ENCODE results near the gene RSPH6A.
A peak's percentile ranks its signal among the peaks of the same experiment; 100 is the strongest.

Gene RSPH6A

GRCh38 chr19:45817010-45817724 is 2.1 kb upstream of the RSPH6A start:
- Histone ChIP-seq H3K27me3 (ENCODE audit: control insufficient read depth in 1 of 2, insufficient read depth in 2 of 2, low read length in 2 of 2) (peaks cover 9 to 16% of the 10 kb centered on the region in 2 donors), H3K4me3 (ENCODE audit: low read length in 2 of 2) (no peak overlapping the region), H3K9ac (ENCODE audit: low read length in 2 of 2) (no peak overlapping the region), H3K9me3 (ENCODE audit: control insufficient read depth in 2 of 2, low read length in 2 of 2) (no peaks in the 10 kb centered on the region), H3K4me1 (ENCODE audit: control insufficient read depth, insufficient read depth, low read length) (peaks cover 7% of the 10 kb centered on the region), H3K27ac (ENCODE audit: low read length) (no peak overlapping the region), H3K36me3 (ENCODE audit: control insufficient read depth in 2 of 2, insufficient read depth in 2 of 2, low read length in 2 of 2) (peaks cover 8 to 12% of the 10 kb centered on the region in 2 donors)

- no peak overlapping the region for H3K27ac ChIP-seq (ENCODE audit: low read length)
- peaks cover 8 to 9% of the 10 kb centered on the region in 2 donors for H3K36me3 ChIP-seq (ENCODE audit: control insufficient read depth in 2 of 2, insufficient read depth in 2 of 2, low read length in 2 of 2)
- H3K4me1 ChIP-seq (ENCODE audit: control insufficient read depth, insufficient read depth, low read length): peaks cover 7% of the 10 kb centered on the region
- H3K4me3 ChIP-seq (ENCODE audit: low read length in 2 of 2): no peak overlapping the region
- H3K9me3 ChIP-seq (ENCODE audit: control insufficient read depth in 2 of 2, low read length in 2 of 2): no peaks in the 10 kb centered on the region
- peaks cover 9 to 16% of the 10 kb centered on the region in 2 donors for H3K27me3 ChIP-seq (ENCODE audit: control insufficient read depth in 1 of 2, insufficient read depth in 2 of 2, low read length in 2 of 2)
- no peak overlapping the region for H3K9ac ChIP-seq (ENCODE audit: low read length in 2 of 2)
Observed at GRCh38 chr19:45816236-45817009, 1.3 kb upstream of the RSPH6A start.

- Histone ChIP-seq H3K9me3 (ENCODE audit: control insufficient read depth in 2 of 2, low read length in 2 of 2) (no peaks in the 10 kb centered on the region), H3K27ac (ENCODE audit: low read length) (no peak overlapping the region), H3K27me3 (ENCODE audit: control insufficient read depth in 1 of 2, insufficient read depth in 2 of 2, low read length in 2 of 2) (peaks cover 9 to 16% of the 10 kb centered on the region in 2 donors), H3K4me1 (ENCODE audit: control insufficient read depth, insufficient read depth, low read length) (peaks cover 7% of the 10 kb centered on the region), H3K9ac (ENCODE audit: low read length in 2 of 2) (no peak overlapping the region), H3K4me3 (ENCODE audit: low read length in 2 of 2) (peak overlapping the region in 1 of 2 donors; percentile 49), H3K36me3 (ENCODE audit: control insufficient read depth in 2 of 2, insufficient read depth in 2 of 2, low read length in 2 of 2) (peaks cover 5 to 6% of the 10 kb centered on the region in 2 donors)
Observed at GRCh38 chr19:45815481-45816216, 541 bp upstream of the RSPH6A start.

GRCh38 chr19:45814166-45814780 is 835 bp downstream of the RSPH6A start:
- Histone ChIP-seq H3K27ac (ENCODE audit: low read length) (no peak overlapping the region), H3K9me3 (ENCODE audit: control insufficient read depth in 2 of 2, low read length in 2 of 2) (no peaks in the 10 kb centered on the region), H3K27me3 (ENCODE audit: control insufficient read depth in 1 of 2, insufficient read depth in 2 of 2, low read length in 2 of 2) (peaks cover 9 to 16% of the 10 kb centered on the region in 2 donors), H3K4me1 (ENCODE audit: control insufficient read depth, insufficient read depth, low read length) (peaks cover 7% of the 10 kb centered on the region), H3K9ac (ENCODE audit: low read length in 2 of 2) (no peak overlapping the region), H3K4me3 (ENCODE audit: low read length in 2 of 2) (no peak overlapping the region), H3K36me3 (ENCODE audit: control insufficient read depth in 2 of 2, insufficient read depth in 2 of 2, low read length in 2 of 2) (no peaks in the 10 kb centered on the region)

GRCh38 chr19:45812297-45812696 is 2.8 kb downstream of the RSPH6A start:
- no peak overlapping the region for H3K9ac ChIP-seq (ENCODE audit: low read length in 2 of 2)
- peaks cover 9 to 16% of the 10 kb centered on the region in 2 donors for H3K27me3 ChIP-seq (ENCODE audit: control insufficient read depth in 1 of 2, insufficient read depth in 2 of 2, low read length in 2 of 2)
- H3K36me3 ChIP-seq (ENCODE audit: control insufficient read depth in 2 of 2, insufficient read depth in 2 of 2, low read length in 2 of 2): no peaks in the 10 kb centered on the region
- no peak overlapping the region for H3K27ac ChIP-seq (ENCODE audit: low read length)
- H3K4me3 ChIP-seq (ENCODE audit: low read length in 2 of 2): no peak overlapping the region
- peaks cover 3% of the 10 kb centered on the region for H3K4me1 ChIP-seq (ENCODE audit: control insufficient read depth, insufficient read depth, low read length)
- H3K9me3 ChIP-seq (ENCODE audit: control insufficient read depth in 2 of 2, low read length in 2 of 2): no peaks in the 10 kb centered on the region

- Histone ChIP-seq H3K27ac (ENCODE audit: low read length) (no peak overlapping the region), H3K4me3 (ENCODE audit: low read length in 2 of 2) (no peak overlapping the region), H3K9ac (ENCODE audit: low read length in 2 of 2) (no peak overlapping the region), H3K36me3 (ENCODE audit: control insufficient read depth in 2 of 2, insufficient read depth in 2 of 2, low read length in 2 of 2) (no peaks in the 10 kb centered on the region), H3K27me3 (ENCODE audit: control insufficient read depth in 1 of 2, insufficient read depth in 2 of 2, low read length in 2 of 2) (peaks cover 6 to 9% of the 10 kb centered on the region in 2 donors), H3K4me1 (ENCODE audit: control insufficient read depth, insufficient read depth, low read length) (no peaks in the 10 kb centered on the region), H3K9me3 (ENCODE audit: control insufficient read depth in 2 of 2, low read length in 2 of 2) (no peaks in the 10 kb centered on the region)
Observed at GRCh38 chr19:45809643-45810159, 5.4 kb downstream of the RSPH6A start.

- Histone ChIP-seq H3K27ac (ENCODE audit: low read length) (no peak overlapping the region), H3K4me3 (ENCODE audit: low read length in 2 of 2) (no peak overlapping the region), H3K36me3 (ENCODE audit: control insufficient read depth in 2 of 2, insufficient read depth in 2 of 2, low read length in 2 of 2) (no peaks in the 10 kb centered on the region), H3K9me3 (ENCODE audit: control insufficient read depth in 2 of 2, low read length in 2 of 2) (no peaks in the 10 kb centered on the region), H3K27me3 (ENCODE audit: control insufficient read depth in 1 of 2, insufficient read depth in 2 of 2, low read length in 2 of 2) (peaks cover 0 to 3% of the 10 kb centered on the region in 2 donors), H3K9ac (ENCODE audit: low read length in 2 of 2) (no peak overlapping the region), H3K4me1 (ENCODE audit: control insufficient read depth, insufficient read depth, low read length) (no peaks in the 10 kb centered on the region)
Observed at GRCh38 chr19:45805719-45806118, 9.4 kb downstream of the RSPH6A start.

GRCh38 chr19:45804959-45805230 is 10.2 kb downstream of the RSPH6A start:
- H3K27ac ChIP-seq (ENCODE audit: low read length): no peak overlapping the region
- H3K4me1 ChIP-seq (ENCODE audit: control insufficient read depth, insufficient read depth, low read length): no peaks in the 10 kb centered on the region
- no peaks in the 10 kb centered on the region for H3K9me3 ChIP-seq (ENCODE audit: control insufficient read depth in 2 of 2, low read length in 2 of 2)
- H3K36me3 ChIP-seq (ENCODE audit: control insufficient read depth in 2 of 2, insufficient read depth in 2 of 2, low read length in 2 of 2): no peaks in the 10 kb centered on the region
- H3K4me3 ChIP-seq (ENCODE audit: low read length in 2 of 2): no peak overlapping the region
- H3K27me3 ChIP-seq (ENCODE audit: control insufficient read depth in 1 of 2, insufficient read depth in 2 of 2, low read length in 2 of 2): peaks cover 0 to 3% of the 10 kb centered on the region in 2 donors
- H3K9ac ChIP-seq (ENCODE audit: low read length in 2 of 2): no peak overlapping the region

GRCh38 chr19:45804140-45804958 is 10.8 kb downstream of the RSPH6A start:
- Histone ChIP-seq H3K4me1 (ENCODE audit: control insufficient read depth, insufficient read depth, low read length) (peaks cover under 1% of the 10 kb centered on the region), H3K9ac (ENCODE audit: low read length in 2 of 2) (no peak overlapping the region), H3K9me3 (ENCODE audit: control insufficient read depth in 2 of 2, low read length in 2 of 2) (no peaks in the 10 kb centered on the region), H3K36me3 (ENCODE audit: control insufficient read depth in 2 of 2, insufficient read depth in 2 of 2, low read length in 2 of 2) (no peaks in the 10 kb centered on the region), H3K27me3 (ENCODE audit: control insufficient read depth in 1 of 2, insufficient read depth in 2 of 2, low read length in 2 of 2) (peaks cover 0 to 3% of the 10 kb centered on the region in 2 donors), H3K27ac (ENCODE audit: low read length) (no peak overlapping the region), H3K4me3 (ENCODE audit: low read length in 2 of 2) (no peak overlapping the region)

Data from stomach smooth muscle (tissue), 2 donors.